H1 (cell line): ENCODE data around the gene PHLDA3. TPM values are rescaled to one million over a fixed set of nuclear protein-coding genes. Genes with fewer than 3 reads are reported as not detected.

ENCODE experiments used
- SAP30 ChIP-seq: fragments of 300-600 bp; sonication (generic); IDR thresholded peaks from 2 replicates; pipeline ENCODE4 v1.7.1; 2012; ENCODE audit warnings: low read length, moderate library complexity, mild to moderate bottlenecking, inconsistent platforms; ENCODE audit not compliant: insufficient read depth, insufficient replicate concordance
- polyA plus RNA-seq, 7 experiments: library from polyadenylated mRNA; depleted of rRNA in 3 of 7; stranded (reverse) in 5 of 7; unstranded in 2 of 7; fragments of >200 nt in 5 of 7; fragments of 200-250 nt in 2 of 7; gene quantifications; 1 replicate in 5 of 7; 2 replicates in 1 of 7; 4 replicates in 1 of 7; pipeline versions ENCODE4 v1.2.1 to v1.2.3, GENCODE V29; 2011 to 2013; ENCODE audit warnings: missing spikeins in 2 of 7, mixed read lengths in 2 of 7
- total RNA-seq: library from RNA; stranded (reverse); fragmentation: NEBNext Ultra II Directional; extraction: Animal tissue kit (Norgen Biotek cat#: 25700); gene quantifications from 2 replicates; pipeline ENCODE4 v1.2.1, GENCODE V29; 2021
- TF ChIP-seq, protein P1 (sequence below): fragments of 300-600 bp; sonication (generic); IDR thresholded peaks from 2 replicates; pipeline ENCODE4 v1.7.1; 2012; ENCODE audit warnings: low read length, moderate library complexity, mild to moderate bottlenecking, inconsistent platforms; ENCODE audit not compliant: insufficient replicate concordance

PHLDA3 gene
- total and polyA plus RNA-seq, 2 of the 8 experiments (the other 6 are each of a cell fraction or from before 2014, with no cell fraction given) = 25.5 to 27.5 TPM

GRCh38 chr1:201517631-201518030, 48.6 kb upstream of the PHLDA3 start (continued):
- TF ChIP-seq, protein P1, sequence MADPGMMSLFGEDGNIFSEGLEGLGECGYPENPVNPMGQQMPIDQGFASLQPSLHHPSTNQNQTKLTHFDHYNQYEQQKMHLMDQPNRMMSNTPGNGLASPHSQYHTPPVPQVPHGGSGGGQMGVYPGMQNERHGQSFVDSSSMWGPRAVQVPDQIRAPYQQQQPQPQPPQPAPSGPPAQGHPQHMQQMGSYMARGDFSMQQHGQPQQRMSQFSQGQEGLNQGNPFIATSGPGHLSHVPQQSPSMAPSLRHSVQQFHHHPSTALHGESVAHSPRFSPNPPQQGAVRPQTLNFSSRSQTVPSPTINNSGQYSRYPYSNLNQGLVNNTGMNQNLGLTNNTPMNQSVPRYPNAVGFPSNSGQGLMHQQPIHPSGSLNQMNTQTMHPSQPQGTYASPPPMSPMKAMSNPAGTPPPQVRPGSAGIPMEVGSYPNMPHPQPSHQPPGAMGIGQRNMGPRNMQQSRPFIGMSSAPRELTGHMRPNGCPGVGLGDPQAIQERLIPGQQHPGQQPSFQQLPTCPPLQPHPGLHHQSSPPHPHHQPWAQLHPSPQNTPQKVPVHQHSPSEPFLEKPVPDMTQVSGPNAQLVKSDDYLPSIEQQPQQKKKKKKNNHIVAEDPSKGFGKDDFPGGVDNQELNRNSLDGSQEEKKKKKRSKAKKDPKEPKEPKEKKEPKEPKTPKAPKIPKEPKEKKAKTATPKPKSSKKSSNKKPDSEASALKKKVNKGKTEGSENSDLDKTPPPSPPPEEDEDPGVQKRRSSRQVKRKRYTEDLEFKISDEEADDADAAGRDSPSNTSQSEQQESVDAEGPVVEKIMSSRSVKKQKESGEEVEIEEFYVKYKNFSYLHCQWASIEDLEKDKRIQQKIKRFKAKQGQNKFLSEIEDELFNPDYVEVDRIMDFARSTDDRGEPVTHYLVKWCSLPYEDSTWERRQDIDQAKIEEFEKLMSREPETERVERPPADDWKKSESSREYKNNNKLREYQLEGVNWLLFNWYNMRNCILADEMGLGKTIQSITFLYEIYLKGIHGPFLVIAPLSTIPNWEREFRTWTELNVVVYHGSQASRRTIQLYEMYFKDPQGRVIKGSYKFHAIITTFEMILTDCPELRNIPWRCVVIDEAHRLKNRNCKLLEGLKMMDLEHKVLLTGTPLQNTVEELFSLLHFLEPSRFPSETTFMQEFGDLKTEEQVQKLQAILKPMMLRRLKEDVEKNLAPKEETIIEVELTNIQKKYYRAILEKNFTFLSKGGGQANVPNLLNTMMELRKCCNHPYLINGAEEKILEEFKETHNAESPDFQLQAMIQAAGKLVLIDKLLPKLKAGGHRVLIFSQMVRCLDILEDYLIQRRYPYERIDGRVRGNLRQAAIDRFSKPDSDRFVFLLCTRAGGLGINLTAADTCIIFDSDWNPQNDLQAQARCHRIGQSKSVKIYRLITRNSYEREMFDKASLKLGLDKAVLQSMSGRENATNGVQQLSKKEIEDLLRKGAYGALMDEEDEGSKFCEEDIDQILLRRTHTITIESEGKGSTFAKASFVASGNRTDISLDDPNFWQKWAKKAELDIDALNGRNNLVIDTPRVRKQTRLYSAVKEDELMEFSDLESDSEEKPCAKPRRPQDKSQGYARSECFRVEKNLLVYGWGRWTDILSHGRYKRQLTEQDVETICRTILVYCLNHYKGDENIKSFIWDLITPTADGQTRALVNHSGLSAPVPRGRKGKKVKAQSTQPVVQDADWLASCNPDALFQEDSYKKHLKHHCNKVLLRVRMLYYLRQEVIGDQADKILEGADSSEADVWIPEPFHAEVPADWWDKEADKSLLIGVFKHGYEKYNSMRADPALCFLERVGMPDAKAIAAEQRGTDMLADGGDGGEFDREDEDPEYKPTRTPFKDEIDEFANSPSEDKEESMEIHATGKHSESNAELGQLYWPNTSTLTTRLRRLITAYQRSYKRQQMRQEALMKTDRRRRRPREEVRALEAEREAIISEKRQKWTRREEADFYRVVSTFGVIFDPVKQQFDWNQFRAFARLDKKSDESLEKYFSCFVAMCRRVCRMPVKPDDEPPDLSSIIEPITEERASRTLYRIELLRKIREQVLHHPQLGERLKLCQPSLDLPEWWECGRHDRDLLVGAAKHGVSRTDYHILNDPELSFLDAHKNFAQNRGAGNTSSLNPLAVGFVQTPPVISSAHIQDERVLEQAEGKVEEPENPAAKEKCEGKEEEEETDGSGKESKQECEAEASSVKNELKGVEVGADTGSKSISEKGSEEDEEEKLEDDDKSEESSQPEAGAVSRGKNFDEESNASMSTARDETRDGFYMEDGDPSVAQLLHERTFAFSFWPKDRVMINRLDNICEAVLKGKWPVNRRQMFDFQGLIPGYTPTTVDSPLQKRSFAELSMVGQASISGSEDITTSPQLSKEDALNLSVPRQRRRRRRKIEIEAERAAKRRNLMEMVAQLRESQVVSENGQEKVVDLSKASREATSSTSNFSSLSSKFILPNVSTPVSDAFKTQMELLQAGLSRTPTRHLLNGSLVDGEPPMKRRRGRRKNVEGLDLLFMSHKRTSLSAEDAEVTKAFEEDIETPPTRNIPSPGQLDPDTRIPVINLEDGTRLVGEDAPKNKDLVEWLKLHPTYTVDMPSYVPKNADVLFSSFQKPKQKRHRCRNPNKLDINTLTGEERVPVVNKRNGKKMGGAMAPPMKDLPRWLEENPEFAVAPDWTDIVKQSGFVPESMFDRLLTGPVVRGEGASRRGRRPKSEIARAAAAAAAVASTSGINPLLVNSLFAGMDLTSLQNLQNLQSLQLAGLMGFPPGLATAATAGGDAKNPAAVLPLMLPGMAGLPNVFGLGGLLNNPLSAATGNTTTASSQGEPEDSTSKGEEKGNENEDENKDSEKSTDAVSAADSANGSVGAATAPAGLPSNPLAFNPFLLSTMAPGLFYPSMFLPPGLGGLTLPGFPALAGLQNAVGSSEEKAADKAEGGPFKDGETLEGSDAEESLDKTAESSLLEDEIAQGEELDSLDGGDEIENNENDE = no peak
- no peak for TF ChIP-seq SAP30
